HepG2 (cell line): ENCODE data around the gene FARSB. TPM values are rescaled to one million over a fixed set of nuclear protein-coding genes. Genes with fewer than 3 reads are reported as not detected.

Source experiments
- NFE2L1 ChIP-seq: sonication (generic); formaldehyde crosslinking; IDR thresholded peaks from 2 replicates; pipeline ENCODE4 v1.4.0; 2020; ENCODE audit warnings: missing genetic modification reagents, mild to moderate bottlenecking, borderline replicate concordance
- RBM22 ChIP-seq: fragments of 200-400 bp; formaldehyde crosslinking; optimal IDR thresholded peaks from 2 replicates; pipeline ENCODE3; 2017; ENCODE audit warnings: mild to moderate bottlenecking, low read length, moderate library complexity
- TOE1 ChIP-seq: sonication (generic); formaldehyde crosslinking; IDR thresholded peaks from 2 replicates; pipeline ENCODE4 v1.4.0; 2020; ENCODE audit warnings: mild to moderate bottlenecking, missing genetic modification reagents
- ZNF674 ChIP-seq: sonication (generic); formaldehyde crosslinking; IDR thresholded peaks from 2 replicates; pipeline ENCODE4 v1.5.0; 2020; ENCODE audit warnings: low read depth, mild to moderate bottlenecking, missing genetic modification reagents
- polyA plus RNA-seq, 8 experiments: library from polyadenylated mRNA; depleted of rRNA in 3 of 8; stranded (reverse) in 7 of 8; unstranded in 1 of 8; fragments of >200 nt; fragmentation: Illumina TruSeq in 4 of 8; extraction: Trizol in 4 of 8; gene quantifications; 2 replicates each; pipeline versions ENCODE4 v1.2.1 to v1.2.3, GENCODE V29; 2011 to 2016; ENCODE audit warnings: low read depth in 4 of 8, missing spikeins in 1 of 8, mixed read lengths in 1 of 8; ENCODE audit not compliant: insufficient read depth in 1 of 8
- total RNA-seq, 5 experiments: library from RNA; depleted of rRNA; stranded (reverse); fragments of >200 nt; fragmentation: Illumina TruSeq; extraction: Trizol; gene quantifications; 2 replicates each; pipeline ENCODE4 v1.2.3, GENCODE V29; 2016; ENCODE audit warnings: low read depth in 1 of 5
- TF ChIP-seq, protein P1 (sequence below): sonication (generic); formaldehyde crosslinking; conservative IDR thresholded peaks from 2 replicates; pipeline ENCODE4 v1.4.0; 2020; ENCODE audit warnings: mild to moderate bottlenecking, missing genetic modification reagents, moderate library complexity
- TF ChIP-seq, protein P2 (sequence below): sonication (generic); formaldehyde crosslinking; IDR thresholded peaks from 2 replicates; pipeline ENCODE4 v1.5.1; 2020; ENCODE audit warnings: mild to moderate bottlenecking, missing genetic modification reagents, moderate library complexity
- TF ChIP-seq, protein P3 (sequence below), 2 experiments: sonication (generic) in 1 of 2; formaldehyde crosslinking in 1 of 2; IDR thresholded peaks; 2 replicates each; pipeline versions ENCODE4 v1.6.1 to v1.9.0; 2014 to 2022; ENCODE audit warnings: antibody characterized with exemption in 1 of 2, borderline replicate concordance in 1 of 2, inconsistent platforms in 1 of 2, low read depth in 1 of 2, missing genetic modification reagents in 1 of 2
- TF ChIP-seq, protein P4 (sequence below): sonication (generic); formaldehyde crosslinking; IDR thresholded peaks from 2 replicates; pipeline ENCODE4 v1.4.0; 2020; ENCODE audit warnings: missing genetic modification reagents
- TF ChIP-seq, protein P5 (sequence below): sonication (generic); formaldehyde crosslinking; IDR thresholded peaks from 2 replicates; pipeline ENCODE4 v1.4.0; 2020; ENCODE audit warnings: mild to moderate bottlenecking, missing genetic modification reagents

FARSB gene
- total and polyA plus RNA-seq, 2 of the 13 experiments (the other 11 are each of a cell fraction or from before 2014, with no cell fraction given): 23.3 to 45.9 TPM

DNA sequence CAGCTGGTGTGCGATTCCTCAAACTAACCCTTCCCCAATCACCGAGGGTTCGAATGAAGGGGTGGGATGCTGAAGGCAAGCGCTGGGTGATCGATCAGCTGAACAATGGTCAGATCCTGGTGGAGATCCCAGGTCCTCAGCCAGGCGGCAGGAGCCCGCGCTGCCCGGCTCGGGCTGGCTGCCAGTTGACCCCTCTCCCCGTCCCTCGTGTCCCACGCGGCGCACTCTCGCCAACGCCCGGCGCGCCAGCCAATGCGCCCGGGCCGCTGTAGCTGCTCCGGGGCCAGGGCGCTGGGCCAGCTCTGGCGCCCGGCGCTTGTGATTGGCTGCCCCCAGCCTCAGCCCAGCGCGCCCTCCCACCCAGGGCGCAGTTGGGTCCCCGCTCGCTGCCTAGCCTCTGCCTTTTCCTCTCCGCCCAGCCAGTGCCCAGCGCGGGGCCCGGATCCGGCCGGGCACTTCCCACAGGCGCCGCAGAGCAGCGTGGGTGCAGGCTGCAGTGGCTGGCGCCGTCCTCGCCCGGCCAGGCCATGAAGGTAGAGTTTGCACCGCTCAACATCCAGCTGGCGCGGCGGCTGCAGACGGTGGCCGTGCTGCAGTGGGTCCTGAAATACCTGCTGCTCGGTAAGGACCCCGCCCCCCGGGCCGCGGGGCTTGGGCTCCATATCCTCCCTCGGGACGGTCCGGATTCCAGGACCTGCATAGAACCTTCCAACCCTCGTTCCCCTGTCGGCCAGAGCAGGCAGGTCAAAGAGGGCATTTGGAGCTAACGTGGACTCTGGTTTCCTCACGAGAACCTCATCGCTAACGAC, 15.6 kb upstream of the FARSB start, which contains the start of gene MOGAT1 (continued):
- TF ChIP-seq, protein P1, sequence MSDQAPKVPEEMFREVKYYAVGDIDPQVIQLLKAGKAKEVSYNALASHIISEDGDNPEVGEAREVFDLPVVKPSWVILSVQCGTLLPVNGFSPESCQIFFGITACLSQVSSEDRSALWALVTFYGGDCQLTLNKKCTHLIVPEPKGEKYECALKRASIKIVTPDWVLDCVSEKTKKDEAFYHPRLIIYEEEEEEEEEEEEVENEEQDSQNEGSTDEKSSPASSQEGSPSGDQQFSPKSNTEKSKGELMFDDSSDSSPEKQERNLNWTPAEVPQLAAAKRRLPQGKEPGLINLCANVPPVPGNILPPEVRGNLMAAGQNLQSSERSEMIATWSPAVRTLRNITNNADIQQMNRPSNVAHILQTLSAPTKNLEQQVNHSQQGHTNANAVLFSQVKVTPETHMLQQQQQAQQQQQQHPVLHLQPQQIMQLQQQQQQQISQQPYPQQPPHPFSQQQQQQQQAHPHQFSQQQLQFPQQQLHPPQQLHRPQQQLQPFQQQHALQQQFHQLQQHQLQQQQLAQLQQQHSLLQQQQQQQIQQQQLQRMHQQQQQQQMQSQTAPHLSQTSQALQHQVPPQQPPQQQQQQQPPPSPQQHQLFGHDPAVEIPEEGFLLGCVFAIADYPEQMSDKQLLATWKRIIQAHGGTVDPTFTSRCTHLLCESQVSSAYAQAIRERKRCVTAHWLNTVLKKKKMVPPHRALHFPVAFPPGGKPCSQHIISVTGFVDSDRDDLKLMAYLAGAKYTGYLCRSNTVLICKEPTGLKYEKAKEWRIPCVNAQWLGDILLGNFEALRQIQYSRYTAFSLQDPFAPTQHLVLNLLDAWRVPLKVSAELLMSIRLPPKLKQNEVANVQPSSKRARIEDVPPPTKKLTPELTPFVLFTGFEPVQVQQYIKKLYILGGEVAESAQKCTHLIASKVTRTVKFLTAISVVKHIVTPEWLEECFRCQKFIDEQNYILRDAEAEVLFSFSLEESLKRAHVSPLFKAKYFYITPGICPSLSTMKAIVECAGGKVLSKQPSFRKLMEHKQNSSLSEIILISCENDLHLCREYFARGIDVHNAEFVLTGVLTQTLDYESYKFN (CRISPR knock-in tag): peak; percentile 37
- TF ChIP-seq NFE2L1: no peak
- TF ChIP-seq, protein P2, sequence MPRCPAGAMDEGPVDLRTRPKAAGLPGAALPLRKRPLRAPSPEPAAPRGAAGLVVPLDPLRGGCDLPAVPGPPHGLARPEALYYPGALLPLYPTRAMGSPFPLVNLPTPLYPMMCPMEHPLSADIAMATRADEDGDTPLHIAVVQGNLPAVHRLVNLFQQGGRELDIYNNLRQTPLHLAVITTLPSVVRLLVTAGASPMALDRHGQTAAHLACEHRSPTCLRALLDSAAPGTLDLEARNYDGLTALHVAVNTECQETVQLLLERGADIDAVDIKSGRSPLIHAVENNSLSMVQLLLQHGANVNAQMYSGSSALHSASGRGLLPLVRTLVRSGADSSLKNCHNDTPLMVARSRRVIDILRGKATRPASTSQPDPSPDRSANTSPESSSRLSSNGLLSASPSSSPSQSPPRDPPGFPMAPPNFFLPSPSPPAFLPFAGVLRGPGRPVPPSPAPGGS (CRISPR knock-in tag): peak; percentile 76; the same call in 1 of the 2 replicates
- TF ChIP-seq, protein P3, sequence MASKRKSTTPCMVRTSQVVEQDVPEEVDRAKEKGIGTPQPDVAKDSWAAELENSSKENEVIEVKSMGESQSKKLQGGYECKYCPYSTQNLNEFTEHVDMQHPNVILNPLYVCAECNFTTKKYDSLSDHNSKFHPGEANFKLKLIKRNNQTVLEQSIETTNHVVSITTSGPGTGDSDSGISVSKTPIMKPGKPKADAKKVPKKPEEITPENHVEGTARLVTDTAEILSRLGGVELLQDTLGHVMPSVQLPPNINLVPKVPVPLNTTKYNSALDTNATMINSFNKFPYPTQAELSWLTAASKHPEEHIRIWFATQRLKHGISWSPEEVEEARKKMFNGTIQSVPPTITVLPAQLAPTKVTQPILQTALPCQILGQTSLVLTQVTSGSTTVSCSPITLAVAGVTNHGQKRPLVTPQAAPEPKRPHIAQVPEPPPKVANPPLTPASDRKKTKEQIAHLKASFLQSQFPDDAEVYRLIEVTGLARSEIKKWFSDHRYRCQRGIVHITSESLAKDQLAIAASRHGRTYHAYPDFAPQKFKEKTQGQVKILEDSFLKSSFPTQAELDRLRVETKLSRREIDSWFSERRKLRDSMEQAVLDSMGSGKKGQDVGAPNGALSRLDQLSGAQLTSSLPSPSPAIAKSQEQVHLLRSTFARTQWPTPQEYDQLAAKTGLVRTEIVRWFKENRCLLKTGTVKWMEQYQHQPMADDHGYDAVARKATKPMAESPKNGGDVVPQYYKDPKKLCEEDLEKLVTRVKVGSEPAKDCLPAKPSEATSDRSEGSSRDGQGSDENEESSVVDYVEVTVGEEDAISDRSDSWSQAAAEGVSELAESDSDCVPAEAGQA (IDR thresholded peaks at IDR 0.05; ENCODE audit: low read depth): no peak
- TF ChIP-seq, protein P3 (CRISPR knock-in tag; IDR thresholded peaks at IDR 0.05; ENCODE audit: borderline replicate concordance): 0 out of 2 replicates have a peak, but pooled peaks have one; percentile 92
- TF ChIP-seq, protein P4, sequence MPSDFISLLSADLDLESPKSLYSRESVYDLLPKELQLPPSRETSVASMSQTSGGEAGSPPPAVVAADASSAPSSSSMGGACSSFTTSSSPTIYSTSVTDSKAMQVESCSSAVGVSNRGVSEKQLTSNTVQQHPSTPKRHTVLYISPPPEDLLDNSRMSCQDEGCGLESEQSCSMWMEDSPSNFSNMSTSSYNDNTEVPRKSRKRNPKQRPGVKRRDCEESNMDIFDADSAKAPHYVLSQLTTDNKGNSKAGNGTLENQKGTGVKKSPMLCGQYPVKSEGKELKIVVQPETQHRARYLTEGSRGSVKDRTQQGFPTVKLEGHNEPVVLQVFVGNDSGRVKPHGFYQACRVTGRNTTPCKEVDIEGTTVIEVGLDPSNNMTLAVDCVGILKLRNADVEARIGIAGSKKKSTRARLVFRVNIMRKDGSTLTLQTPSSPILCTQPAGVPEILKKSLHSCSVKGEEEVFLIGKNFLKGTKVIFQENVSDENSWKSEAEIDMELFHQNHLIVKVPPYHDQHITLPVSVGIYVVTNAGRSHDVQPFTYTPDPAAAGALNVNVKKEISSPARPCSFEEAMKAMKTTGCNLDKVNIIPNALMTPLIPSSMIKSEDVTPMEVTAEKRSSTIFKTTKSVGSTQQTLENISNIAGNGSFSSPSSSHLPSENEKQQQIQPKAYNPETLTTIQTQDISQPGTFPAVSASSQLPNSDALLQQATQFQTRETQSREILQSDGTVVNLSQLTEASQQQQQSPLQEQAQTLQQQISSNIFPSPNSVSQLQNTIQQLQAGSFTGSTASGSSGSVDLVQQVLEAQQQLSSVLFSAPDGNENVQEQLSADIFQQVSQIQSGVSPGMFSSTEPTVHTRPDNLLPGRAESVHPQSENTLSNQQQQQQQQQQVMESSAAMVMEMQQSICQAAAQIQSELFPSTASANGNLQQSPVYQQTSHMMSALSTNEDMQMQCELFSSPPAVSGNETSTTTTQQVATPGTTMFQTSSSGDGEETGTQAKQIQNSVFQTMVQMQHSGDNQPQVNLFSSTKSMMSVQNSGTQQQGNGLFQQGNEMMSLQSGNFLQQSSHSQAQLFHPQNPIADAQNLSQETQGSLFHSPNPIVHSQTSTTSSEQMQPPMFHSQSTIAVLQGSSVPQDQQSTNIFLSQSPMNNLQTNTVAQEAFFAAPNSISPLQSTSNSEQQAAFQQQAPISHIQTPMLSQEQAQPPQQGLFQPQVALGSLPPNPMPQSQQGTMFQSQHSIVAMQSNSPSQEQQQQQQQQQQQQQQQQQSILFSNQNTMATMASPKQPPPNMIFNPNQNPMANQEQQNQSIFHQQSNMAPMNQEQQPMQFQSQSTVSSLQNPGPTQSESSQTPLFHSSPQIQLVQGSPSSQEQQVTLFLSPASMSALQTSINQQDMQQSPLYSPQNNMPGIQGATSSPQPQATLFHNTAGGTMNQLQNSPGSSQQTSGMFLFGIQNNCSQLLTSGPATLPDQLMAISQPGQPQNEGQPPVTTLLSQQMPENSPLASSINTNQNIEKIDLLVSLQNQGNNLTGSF (CRISPR knock-in tag): peak; percentile 91
- no peak for TF ChIP-seq RBM22
- TF ChIP-seq ZNF674 (CRISPR knock-in tag): no peak
- TF ChIP-seq, protein P5, sequence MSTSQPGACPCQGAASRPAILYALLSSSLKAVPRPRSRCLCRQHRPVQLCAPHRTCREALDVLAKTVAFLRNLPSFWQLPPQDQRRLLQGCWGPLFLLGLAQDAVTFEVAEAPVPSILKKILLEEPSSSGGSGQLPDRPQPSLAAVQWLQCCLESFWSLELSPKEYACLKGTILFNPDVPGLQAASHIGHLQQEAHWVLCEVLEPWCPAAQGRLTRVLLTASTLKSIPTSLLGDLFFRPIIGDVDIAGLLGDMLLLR (CRISPR knock-in tag): peak; percentile 90
- no peak; the same call in 1 of the 2 replicates for TF ChIP-seq TOE1 (CRISPR knock-in tag)
